ES-I3 (cell line): ENCODE results near the gene RBCK1.

ENCODE experiments used
- H3K36me3 ChIP-seq: 2 replicates; pipeline ENCODE4 v1.6.1; 2013; ENCODE audit warnings: mild to moderate bottlenecking, low read length, control low read depth, moderate library complexity; ENCODE audit not compliant: insufficient read depth
- H3K4me1 ChIP-seq: 2 replicates; pipeline ENCODE4 v1.6.1; 2013; ENCODE audit warnings: mild to moderate bottlenecking, control low read depth, low read length; ENCODE audit not compliant: insufficient read depth
- H3K9ac ChIP-seq: 2 replicates; pipeline ENCODE4 v1.6.1; 2013; ENCODE audit warnings: low read depth, mild to moderate bottlenecking, low read length, moderate library complexity
- H3K9me3 ChIP-seq: 2 replicates; pipeline ENCODE4 v1.6.1; 2013; ENCODE audit warnings: mild to moderate bottlenecking, low read length, moderate library complexity; ENCODE audit not compliant: control insufficient read depth, insufficient read depth

RBCK1 gene

DNA sequence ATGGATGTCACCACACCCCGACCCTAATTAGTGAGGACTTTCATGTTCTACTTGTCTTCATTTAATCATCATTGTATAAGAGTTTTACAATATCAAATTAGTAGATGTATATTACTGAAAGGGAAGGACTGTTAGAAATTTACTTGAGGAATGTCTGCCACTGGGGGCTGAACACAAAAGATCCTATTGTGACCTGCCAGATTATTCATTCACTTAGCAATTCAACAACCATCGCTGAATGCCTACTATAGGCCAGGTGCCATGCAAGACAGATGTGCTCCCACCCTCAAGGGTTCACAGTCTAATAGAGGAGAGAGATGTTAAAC, 8.0 kb upstream of the RBCK1 start:
- Histone ChIP-seq H3K9ac (no peak overlapping the region), H3K4me1 (peaks cover 9% of the 10 kb centered on the region), H3K36me3 (peaks cover 10% of the 10 kb centered on the region; the same call in 1 of the 2 replicates), H3K9me3 (peaks cover 6% of the 10 kb centered on the region)

DNA sequence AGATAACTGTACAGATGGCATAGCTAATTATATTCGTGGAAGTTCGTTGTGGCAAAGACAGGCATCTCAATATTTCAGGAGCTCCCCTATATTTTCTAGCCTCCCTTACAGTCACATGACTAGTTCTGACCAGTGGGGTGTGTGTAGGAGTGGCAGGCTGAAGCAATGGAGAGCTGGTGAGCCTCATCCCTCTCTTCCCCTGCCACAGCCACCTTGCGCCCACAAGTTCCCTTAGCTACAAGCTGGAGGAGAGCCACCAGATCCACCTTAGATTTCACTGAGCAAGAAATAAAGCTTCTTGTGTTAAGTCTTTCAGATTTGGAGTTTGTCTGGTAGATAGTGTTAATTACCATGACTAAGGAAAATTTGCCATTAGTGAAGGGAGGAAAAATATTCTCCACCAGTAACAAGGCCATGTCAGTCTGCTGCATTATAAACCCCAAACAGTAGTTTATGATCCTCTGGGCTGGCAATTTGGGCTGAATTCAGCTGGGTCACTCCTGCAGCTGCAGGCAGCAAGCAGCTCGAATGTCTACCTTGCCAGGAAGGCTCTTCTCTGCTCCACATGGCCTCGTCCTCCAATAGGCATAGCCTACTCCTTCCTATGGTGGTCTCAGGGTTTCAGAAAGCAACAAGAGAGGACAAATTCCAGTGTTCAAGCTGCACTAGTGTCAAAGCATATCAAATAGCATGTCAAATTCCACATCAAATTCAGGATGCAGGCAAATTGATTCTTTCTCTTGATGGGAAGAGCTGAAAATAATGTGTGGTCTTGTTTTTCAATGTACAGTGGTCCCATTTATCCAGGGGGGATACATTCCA, 7.4 kb upstream of the RBCK1 start:
- Histone ChIP-seq H3K9ac (no peak overlapping the region), H3K9me3 (peaks cover 6% of the 10 kb centered on the region), H3K36me3 (peaks cover 10% of the 10 kb centered on the region; the same call in 1 of the 2 replicates), H3K4me1 (peaks cover 9% of the 10 kb centered on the region)

DNA sequence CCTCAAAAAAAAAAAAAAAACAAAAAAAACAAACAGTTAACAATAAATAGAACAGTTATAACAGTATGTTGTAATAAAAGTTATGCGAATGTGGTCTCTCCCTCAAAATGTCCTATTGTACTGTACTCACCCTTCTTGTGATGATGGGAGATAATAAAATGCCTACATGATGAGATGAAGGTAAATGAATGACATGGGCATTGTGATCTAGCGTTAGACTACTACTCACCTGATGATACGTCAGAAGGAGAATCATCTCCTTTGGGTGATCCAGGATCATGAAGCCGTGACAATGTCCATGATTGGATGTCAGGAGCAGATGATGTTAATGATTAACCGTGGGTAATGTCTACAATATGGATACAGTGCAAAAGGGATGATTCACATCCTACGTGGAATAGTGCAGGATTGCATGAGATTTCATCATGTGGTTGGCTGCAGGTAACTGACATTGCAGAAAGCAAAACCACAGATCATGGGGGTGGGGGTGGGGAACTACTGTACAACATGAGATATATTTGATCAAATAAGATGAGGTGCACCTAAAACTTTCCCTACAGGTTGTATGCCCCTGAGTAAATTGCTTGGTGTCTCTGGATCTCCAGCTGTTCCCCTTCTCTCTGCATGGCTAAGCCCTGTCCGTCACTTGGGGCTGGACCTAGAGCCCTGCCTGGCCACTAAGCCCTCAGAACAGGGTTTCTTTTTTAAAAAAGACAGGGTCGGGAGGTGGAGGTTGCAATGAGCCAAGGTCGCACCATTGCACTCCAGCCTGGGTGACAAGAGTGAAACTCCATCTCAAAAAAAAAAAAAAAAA, 6.2 kb upstream of the RBCK1 start:
- Histone ChIP-seq H3K4me1 (peaks cover 11% of the 10 kb centered on the region), H3K9me3 (peaks cover 6% of the 10 kb centered on the region), H3K36me3 (peaks cover 5% of the 10 kb centered on the region; the same call in 1 of the 2 replicates), H3K9ac (no peak overlapping the region)

DNA sequence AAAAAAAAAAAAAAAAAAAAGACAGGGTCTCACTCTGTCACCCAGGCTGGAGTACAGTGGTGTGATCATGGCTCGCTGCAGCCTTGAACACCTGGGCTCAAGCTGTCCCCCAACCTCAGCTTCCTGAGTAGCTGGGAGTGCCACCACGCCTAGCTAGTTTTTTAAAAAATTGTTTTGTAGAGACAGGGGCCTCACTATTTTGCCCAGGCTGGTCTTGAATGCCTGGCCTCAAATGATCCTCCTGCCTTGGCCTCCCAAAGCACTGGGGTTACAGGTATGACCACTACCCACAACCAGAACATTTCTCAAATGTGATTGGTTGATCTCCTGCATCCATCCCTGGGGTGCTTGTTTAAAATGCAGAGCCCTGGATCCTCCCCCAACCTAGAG, 5.6 kb upstream of the RBCK1 start:
- Histone ChIP-seq H3K9ac (no peak overlapping the region), H3K9me3 (peaks cover 6% of the 10 kb centered on the region), H3K4me1 (peaks cover 12% of the 10 kb centered on the region), H3K36me3 (peaks cover 2% of the 10 kb centered on the region; the same call in 1 of the 2 replicates)

DNA sequence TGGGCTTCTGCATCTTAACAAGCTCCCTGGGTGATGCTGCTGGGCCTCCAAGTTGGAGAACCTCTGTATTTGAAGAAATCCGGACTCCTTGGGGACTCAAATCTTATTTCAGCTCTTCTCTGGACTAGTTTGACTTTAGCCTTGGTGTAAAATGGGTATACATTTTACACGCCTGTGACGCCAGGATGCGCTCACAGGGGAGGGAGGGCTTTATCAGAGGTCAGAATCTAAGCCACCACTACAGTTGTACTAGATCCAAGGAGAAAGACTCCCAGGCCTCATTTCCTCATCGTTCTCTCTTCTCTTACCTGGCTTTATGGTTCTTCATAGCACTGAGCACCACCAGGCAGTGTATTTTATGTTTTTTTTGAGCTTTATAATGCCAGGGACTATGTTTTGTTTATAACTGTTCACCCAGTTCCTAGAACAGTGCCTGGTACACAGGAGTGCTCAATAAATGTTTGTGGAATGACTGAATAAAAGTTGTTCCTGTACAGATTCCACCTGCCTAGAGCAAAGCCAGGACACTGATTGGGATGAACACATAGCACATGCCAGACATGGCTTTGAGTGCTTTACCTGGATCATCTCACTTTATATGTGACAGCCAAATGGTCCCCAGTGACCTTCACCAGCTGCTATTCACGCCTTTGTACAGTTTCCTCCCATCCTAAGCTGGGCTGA, 5.1 kb upstream of the RBCK1 start:
- H3K36me3 ChIP-seq, result no peaks in the 10 kb centered on the region
- peaks cover 12% of the 10 kb centered on the region for H3K4me1 ChIP-seq
- no peak overlapping the region for H3K9ac ChIP-seq
- H3K9me3 ChIP-seq, result peaks cover 6% of the 10 kb centered on the region

DNA sequence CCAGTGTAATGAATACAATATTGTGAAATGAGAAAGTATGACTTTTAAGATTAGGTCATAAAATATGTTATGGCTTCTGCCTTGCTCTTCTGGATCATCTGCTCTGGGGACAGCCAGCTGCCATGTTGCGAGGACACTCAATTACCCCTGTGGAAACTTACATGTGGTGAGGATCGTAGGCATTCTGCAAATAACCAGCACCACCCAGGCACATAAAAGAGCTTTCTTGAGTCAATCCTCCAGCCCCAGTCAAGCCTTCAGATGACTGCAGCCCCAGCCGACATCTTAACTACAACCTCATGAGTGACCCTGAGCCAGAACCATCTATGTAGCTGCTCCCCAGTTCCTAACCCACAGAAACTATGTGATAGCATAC, 4.5 kb upstream of the RBCK1 start:
- H3K9ac ChIP-seq, result no peak overlapping the region
- no peaks in the 10 kb centered on the region for H3K36me3 ChIP-seq
- peaks cover 6% of the 10 kb centered on the region for H3K9me3 ChIP-seq
- peaks cover 12% of the 10 kb centered on the region for H3K4me1 ChIP-seq

DNA sequence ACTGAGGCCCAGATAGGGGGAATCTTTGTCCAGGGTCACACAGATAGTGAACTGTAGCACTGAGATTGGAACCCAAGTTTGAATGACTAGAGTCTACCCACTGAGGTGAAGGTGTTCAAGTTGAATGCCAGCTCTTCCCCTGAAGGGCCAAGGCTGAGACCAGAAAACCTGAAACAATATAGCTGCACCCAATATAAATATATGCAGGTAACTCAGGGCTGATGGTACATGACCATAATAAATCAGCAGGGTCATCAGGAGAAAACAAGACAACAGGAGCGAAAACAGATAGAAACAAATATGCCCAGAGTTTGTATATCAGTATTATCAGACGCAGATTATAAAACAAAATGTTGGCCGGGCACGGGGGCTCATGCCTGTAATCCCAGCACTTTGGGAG, 4.0 kb upstream of the RBCK1 start:
- H3K4me1 ChIP-seq, result peaks cover 12% of the 10 kb centered on the region
- H3K9ac ChIP-seq, result no peak overlapping the region
- peaks cover 6% of the 10 kb centered on the region for H3K9me3 ChIP-seq
- no peaks in the 10 kb centered on the region for H3K36me3 ChIP-seq

DNA sequence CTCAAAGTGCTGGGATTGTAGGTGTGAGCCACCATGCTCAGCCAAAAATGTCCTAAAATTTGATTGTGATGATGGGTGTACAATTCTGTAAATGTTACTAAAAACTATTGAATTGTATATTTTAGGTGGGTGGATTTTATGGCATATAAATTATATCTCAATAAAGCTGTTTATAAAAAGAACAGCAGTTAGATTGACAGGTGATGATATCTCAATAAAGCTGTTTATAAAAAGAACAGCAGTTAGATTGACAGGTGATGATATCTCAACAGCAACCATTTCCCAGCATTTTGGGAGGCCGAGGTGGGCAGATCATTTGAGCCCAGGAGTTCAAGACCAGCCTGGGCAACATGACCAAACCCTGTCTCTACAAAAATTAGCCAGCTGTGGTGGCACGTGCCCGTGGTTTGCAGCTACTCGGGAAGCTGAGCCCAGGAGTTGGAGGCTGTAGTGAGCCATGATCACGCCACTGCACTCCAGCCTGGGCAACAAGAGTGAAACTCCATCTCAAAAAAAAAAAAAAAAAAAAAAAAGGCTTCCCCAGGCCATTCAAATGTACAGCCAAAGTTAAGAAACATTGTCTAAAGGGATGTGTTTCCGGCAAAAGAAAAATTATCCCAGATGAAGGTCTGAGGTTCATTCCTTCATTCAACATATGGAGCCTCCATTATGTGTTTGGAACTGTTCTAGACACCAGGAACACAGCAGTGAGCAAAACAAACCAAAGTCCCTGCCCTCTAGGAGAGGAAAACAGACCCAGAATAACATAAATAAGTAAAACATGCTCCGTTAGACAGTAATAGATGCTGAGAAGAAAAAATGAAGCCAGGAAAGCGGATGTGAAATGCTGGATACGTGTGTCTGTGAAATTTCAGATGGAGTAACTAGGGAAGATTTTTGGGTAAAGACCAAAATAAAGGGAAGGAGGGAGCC, 1.6 kb upstream of the RBCK1 start:
- Histone ChIP-seq H3K4me1 (0 out of 2 replicates have a peak, but pooled peaks cover 3% of the 10 kb centered on the region), H3K9me3 (peaks cover 6% of the 10 kb centered on the region), H3K36me3 (peaks cover 8% of the 10 kb centered on the region; the same call in 1 of the 2 replicates), H3K9ac (peak overlapping the region; percentile 66)

DNA sequence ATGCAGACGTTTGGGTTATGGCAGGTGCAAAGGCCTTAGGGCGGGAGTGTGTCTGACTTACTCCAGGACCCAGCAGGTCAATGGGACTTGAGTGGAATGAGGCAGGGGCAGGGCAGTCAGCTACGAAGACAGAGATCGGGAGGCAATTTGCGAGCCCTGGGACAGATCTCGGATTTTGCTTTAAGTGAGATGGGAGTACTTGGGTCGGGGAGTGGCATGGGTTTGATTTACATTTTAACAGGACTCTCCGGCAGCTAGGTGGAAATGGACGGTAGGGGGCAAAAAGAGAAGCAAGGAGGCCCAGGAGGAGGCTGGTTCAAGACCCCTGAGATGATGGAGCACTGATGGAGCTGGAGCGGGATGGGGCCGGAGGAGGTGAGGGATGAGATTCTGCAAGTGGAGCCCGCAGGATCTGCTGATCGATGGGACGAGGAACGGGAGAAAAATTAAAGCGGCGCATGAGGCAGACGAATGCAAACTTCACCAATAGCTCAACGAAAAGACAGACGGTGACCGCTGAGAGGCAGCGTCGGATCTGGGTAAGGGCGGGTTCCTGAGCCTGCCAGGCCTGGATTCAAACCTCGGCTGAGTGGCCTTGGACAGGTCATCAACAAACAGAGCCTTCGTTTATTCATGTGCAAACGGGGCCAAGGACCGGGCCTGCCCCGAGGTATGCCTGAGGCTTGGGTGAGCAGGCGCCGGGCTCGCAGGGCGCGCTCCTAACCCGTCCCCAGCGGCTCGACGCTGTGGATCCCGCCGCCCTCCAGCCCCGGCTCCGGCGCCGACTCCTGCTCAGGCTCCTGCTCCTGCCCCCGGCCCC, 756 bp upstream of the RBCK1 start:
- peak overlapping the region; percentile 66 for H3K9ac ChIP-seq

DNA sequence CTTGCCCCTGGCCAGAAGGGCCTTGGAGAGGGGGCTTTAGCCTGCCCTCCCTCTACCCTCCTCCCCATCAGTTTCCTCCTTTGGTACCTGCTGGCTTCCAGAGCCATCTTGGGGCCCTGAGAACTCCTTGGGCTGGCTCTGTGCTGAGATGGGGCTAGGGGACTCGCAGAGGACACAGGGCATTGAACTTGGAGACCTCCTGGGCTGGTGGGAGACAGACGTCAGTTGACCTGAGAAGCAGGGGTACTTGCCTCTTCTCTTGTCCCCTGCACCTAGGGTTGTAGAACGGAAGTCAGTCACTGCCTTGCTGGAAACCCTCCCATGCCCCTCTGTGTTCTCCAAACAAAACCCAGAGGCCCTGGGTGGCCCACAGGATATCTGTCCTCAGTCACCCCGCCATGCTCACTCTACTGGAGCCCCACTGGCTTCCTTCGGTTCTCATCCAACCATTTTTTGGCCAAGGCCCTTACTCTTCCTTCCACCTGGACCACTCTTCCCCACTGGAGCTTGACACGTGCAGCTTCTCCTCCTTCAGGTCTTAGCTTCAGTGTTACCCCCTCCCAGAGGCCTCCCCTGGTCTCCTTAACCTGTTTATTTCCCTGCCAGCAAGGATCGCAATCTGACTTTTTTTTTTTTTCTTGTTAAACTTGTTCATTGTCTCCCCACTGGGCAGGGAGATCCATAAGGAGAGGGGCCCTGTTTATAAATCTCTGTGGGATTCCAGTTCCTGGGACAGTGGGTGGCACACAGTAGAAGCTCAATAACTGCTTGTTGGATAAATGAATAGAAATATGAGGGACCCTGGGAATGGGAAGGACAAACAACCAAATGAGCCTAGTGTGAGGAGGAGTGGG, 971 bp downstream of the RBCK1 start:
- peaks cover 8% of the 10 kb centered on the region; the same call in 1 of the 2 replicates for H3K36me3 ChIP-seq
- H3K9ac ChIP-seq, result peak overlapping the region; percentile 94
- no peaks in the 10 kb centered on the region for H3K9me3 ChIP-seq

More for the DNA sequence above, 756 bp upstream of the RBCK1 start:
- H3K9me3 ChIP-seq, result peaks cover 6% of the 10 kb centered on the region
- H3K36me3 ChIP-seq, result peaks cover 8% of the 10 kb centered on the region; the same call in 1 of the 2 replicates
- H3K4me1 ChIP-seq, result 0 out of 2 replicates have a peak, but pooled peaks cover 3% of the 10 kb centered on the region

DNA sequence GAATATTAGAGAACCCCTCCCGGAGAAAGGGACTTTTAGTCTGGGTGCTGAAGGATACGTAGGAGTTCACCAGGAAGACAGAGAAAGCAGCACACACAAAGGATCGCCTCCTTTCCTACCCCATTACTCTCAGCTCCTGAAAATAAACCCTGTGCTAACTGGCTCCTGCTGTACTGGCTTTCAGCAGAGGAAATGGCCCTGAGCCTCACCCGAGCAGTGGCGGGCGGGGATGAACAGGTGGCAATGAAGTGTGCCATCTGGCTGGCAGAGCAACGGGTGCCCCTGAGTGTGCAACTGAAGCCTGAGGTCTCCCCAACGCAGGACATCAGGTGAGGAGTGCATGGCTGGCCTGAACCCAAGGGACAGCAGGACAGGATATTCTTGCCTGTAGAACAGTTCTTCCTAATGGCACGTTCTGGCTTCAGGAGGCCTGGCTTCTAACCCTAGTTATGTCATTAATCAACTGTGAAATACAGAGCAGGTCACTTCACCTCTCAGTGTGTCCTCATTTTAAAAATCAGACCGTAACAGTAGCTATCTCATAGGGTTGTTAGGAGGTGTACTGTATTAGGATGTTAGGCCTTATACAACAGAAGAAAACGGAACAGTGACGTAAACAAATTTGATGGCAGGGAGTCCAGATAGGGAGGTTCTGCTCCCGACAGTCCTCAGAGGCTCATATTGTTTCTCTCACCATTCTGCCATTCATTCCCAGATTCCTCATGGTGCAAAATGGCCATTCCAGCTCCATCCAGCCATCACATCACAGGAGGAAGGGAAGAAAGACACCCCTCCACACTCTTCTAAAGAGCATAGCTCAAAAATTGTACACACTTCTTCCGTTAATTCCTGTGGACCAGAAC, 1.8 kb downstream of the RBCK1 start:
- Histone ChIP-seq H3K36me3 (peaks cover 8% of the 10 kb centered on the region; the same call in 1 of the 2 replicates), H3K9ac (0 out of 2 replicates have a peak overlapping the region, but pooled peaks have one; percentile 94), H3K9me3 (no peaks in the 10 kb centered on the region), H3K4me1 (0 out of 2 replicates have a peak, but pooled peaks cover 3% of the 10 kb centered on the region)

More for the DNA sequence above, 971 bp downstream of the RBCK1 start:
- 0 out of 2 replicates have a peak, but pooled peaks cover 3% of the 10 kb centered on the region for H3K4me1 ChIP-seq
